MM.1S (cell line): Measurements from ENCODE around the gene EBF3.

Experiments used
- CTCF ChIP-seq: fragments of 300-600 bp; sonication (generic); IDR thresholded peaks from 2 replicates; pipeline ENCODE4 v1.5.1; 2016; ENCODE audit warnings: antibody characterized with exemption, low read length, mixed read lengths
- EZH2 ChIP-seq: fragments of 300-600 bp; sonication (generic); optimal IDR thresholded peaks from 2 replicates; pipeline ENCODE3; 2017; ENCODE audit warnings: low read depth, mild to moderate bottlenecking, antibody characterized with exemption, low read length, mixed read lengths

GRCh38 chr10:130010653-130011052, 46.6 kb upstream of the EBF3 start:
- TF ChIP-seq EZH2 (no peak), CTCF (no peak)
